HG02943 (cell line): ENCODE data around the gene ST3GAL4.

Source experiments
- ATAC-seq: cut with Tn5 transposase; IDR thresholded peaks from one replicate; pipeline ENCODE4 v1.9.1; 2021; ENCODE audit warnings: mild to moderate bottlenecking, low read depth, moderate library complexity; ENCODE audit not compliant: unreplicated experiment

The ST3GAL4 gene

DNA sequence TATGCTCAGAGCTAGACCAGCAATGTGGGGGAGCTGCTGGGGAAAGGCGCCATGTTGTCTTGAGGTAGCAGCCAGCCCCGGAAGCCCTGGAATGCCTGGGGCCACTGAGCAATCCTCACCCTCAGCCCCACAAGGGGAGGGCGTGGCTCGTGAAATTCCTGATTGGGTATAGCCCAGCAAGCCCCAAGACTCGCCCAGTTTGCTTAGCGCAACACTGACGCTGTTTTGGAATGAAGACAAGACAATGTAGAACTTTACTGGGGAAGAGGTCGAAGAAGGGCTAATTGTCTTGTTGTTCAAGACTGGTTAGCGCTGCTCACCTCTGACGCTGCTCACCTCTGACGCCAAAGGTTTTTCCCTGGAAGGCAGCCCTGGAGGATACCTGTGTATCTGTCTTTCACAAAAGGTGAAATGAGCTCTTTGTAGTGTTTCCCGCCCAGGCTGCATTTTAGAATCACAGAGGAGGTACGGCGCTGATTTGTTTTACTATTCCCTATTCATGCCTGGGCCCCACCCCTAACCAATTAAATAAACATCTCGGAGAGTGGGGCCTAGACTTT is 47.6 kb downstream of the ST3GAL4 start:
- no peak for ATAC-seq

- ATAC-seq: no peak
Observed at GRCh38 chr11:126403658-126404057, 48.2 kb downstream of the ST3GAL4 start.

DNA sequence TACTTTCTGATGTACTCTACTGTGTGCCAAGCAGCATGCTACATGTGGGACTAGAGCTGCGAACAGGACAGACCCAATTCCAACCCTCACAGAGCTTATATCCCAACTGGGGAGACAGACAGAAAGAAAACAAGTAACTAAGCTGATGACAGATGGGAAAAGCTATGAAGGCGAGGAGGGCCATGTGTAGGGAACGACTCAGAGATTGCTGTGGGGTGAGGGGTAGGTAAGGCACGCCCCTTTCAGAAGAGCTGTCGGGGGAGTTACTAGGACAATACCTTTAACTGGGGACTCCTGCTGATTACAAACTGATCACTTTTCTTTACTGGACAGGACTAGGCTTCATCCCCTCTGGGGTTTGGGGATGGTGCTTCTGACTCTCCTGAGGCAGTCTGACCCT is 48.9 kb downstream of the ST3GAL4 start:
- ATAC-seq: no peak

DNA sequence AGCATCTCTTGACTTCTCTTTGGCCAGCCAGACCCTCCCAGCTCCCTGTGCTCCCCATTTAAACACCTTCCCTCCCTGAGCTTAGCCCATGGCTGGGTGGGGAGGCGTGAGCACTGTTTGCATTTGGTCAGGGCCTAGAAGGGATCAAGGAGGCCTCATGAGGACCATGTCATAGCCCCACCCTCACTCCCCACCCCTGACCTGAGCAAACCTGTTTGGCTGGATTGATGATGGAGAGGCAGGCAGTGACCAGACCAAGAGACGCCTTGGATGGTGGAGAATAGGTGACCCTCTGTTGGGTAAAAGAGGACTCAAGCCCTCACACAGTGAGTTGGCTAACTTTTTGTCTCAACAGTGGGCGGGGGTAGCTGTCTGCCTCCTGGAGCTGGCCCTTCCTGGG is 49.9 kb downstream of the ST3GAL4 start:
- no peak for ATAC-seq

GRCh38 chr11:126405906-126406305 is 50.4 kb downstream of the ST3GAL4 start:
- no peak for ATAC-seq

DNA sequence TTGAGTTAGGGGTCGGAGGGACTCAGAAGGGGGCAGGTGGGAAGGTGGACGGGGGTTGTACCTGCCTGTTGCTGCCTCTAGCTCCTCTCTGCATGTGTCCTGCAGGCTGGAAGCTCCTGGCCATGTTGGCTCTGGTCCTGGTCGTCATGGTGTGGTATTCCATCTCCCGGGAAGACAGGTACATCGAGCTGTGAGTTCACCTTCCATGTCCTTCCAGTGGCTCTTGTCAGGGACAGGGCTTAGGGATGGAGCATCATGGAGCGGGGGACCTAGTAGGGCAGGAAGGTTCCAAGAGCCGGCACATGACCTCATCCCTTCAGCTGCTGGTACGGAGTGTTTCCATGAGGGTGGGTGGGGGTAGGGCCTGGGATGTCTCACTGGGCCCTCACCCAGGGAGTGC is 50.9 kb downstream of the ST3GAL4 start:
- no peak for ATAC-seq

GRCh38 chr11:126407101-126407521 is 51.6 kb downstream of the ST3GAL4 start:
- ATAC-seq: no peak

DNA sequence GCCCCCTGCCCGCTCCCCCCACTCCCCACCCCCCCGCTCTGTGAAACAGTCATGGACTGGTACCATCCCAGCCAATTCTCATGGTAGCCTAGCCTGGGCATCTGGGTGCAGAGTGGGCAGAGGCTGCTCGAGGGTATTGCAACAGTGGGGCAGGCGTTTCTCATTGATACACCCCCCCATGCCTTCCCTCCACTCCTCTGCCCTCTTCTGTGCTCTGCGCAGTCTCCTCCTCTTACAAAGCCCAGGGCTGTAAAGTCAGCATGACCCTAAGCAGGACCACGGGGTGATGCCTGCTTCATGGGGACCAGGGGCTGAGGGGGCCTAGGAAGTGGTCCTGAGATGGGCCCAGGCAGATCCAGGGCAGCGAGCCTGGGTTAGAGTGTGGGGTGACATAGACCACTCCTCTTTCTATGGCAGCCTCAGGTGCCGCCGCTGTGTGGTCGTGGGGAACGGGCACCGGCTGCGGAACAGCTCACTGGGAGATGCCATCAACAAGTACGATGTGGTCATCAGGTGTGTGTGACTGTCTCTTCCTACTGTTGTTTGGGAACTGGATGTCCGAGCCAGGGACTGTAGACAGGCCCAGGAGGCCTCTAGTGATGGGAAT is 52.3 kb downstream of the ST3GAL4 start:
- no peak for ATAC-seq

GRCh38 chr11:126408496-126408895 is 53.0 kb downstream of the ST3GAL4 start:
- no peak for ATAC-seq

DNA sequence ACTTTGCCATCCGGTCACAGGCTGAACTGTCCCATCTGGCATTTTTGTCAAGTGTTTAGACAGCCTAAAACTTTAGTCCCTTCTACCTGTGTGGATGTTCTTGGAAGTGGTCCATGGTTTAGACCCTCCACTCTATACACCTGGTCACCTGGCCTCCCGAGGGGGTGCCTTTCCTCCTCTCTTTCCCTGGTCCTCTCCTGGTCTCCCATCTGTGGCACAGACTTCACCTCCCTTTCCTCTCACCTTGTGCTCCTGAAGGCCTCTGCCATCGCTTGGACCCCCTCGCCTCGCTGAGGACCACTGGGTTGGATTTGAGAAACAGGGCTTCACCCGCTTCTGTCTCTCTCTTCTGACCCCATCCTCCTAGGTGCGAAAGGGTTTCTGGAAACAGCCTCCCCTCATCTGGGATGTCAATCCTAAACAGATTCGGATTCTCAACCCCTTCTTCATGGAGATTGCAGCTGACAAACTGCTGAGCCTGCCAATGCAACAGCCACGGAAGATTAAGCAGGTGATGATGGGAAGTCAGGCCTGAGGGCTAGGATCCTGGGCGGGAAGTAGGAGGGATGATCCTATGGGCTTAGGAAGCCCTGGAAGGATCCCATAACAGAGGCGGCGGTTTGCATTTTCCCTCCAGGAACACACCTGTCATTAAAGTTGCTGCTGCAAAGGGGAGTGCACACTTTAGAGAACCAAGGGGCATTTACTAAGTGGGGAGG is 53.6 kb downstream of the ST3GAL4 start:
- no peak for ATAC-seq

GRCh38 chr11:126409620-126409985 is 54.1 kb downstream of the ST3GAL4 start:
- ATAC-seq: no peak

DNA sequence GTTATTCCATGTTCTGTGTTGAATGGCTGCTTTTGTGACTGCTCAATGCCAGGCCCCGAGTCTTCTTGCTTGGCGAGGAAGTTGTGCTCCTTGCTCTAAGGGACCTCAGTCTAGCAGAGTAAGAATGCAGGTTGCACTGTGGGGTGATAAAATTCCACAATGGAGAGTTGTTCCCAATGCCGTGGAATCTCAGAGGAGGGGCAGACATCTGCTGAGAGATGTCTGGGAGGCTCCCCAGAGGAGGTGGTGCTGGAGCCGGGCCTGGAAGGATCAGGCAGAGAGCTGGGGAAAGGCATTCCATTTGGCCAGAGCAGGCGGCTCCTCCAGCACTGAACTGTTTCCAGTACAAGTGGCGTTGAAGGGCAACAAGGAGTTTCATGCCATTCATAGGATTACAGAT is 55.2 kb downstream of the ST3GAL4 start:
- ATAC-seq: no peak

DNA sequence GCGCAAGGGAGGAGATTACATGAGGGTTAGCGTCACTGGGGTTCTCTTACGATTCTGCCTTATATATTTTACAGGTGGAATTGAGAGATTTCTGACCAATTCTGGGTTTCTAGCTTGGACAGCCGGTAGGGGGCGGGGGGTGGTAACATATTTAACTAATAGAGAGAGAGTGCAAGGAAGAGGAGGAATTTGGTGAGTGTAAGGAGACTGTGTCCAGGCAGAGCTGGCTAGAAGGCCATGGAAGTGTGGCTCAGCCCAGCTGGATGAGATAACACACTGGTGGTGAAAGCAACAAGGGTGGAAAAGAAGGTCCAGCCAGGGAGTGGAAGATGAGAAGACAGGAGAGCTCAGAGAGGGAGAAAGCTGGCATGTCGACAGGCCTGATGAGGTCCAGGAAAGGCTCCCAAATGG is 56.5 kb downstream of the ST3GAL4 start:
- ATAC-seq: no peak

DNA sequence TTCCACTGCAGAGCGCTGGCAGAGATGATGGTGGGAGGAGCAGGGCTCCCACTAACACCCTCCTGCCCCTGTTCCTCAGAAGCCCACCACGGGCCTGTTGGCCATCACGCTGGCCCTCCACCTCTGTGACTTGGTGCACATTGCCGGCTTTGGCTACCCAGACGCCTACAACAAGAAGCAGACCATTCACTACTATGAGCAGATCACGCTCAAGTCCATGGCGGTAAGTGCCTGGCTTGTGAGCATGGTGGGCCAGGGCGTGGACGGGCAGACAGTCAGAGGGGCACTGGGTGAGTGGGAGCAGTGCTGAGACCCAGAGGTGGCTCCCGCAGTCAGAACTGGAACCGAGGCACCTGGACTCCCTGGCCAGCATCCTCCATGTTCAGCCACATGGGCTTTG is 57.9 kb downstream of the ST3GAL4 start:
- no peak for ATAC-seq

DNA sequence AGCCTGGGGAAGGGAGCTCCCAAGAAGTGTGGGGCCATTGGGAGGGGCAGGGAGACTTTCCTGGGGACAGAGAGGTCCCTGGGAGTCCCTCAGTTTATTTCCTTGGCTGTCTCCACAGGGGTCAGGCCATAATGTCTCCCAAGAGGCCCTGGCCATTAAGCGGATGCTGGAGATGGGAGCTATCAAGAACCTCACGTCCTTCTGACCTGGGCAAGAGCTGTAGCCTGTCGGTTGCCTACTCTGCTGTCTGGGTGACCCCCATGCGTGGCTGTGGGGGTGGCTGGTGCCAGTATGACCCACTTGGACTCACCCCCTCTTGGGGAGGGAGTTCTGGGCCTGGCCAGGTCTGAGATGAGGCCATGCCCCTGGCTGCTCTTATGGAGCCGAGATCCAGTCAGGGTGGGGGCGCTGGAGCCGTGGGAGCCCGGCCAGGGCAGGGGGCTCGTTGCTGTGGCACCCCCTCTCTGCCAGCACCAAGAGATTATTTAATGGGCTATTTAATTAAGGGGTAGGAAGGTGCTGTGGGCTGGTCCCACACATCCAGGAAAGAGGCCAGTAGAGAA is 58.4 kb downstream of the ST3GAL4 start:
- ATAC-seq: no peak

DNA sequence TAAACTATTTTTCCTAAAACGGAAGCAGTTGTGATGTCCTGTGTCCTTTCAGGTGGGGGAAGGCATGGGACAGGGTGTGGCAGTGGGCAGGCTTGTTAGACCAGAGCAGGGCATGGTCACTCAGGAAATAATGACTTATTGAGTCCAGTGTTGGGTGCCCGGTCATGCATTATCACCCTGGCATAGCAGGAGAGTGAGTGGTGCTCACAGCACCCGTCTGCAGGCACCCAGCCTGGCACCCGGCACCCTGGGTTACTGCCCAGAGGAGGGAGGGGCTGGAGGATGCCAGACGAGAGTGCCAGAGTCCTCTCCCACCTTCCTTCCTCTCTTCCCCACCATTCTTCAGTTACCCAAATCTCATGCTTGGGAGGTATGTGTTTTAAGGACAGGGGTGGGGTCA is 59.1 kb downstream of the ST3GAL4 start:
- no peak for ATAC-seq

DNA sequence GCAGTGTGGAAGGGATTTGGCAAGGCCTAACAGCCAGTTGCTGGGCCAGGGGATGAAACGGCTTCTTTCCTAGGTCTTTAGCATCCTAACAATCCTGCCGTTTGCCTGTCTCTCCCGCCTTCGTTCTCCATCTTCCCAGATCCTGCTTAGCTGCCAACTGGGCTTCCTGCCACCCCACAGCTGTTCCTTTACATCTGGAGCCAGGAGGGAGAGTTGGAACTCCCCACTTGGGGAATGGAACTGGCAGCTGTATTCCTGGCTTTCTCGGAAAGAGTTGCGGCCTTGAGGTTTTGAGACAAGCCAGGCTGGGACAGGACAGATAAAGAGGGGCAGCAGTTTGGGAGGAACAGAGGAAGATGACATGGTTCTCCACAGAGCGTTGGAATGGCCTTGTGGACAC is 59.6 kb downstream of the ST3GAL4 start:
- ATAC-seq: no peak

DNA sequence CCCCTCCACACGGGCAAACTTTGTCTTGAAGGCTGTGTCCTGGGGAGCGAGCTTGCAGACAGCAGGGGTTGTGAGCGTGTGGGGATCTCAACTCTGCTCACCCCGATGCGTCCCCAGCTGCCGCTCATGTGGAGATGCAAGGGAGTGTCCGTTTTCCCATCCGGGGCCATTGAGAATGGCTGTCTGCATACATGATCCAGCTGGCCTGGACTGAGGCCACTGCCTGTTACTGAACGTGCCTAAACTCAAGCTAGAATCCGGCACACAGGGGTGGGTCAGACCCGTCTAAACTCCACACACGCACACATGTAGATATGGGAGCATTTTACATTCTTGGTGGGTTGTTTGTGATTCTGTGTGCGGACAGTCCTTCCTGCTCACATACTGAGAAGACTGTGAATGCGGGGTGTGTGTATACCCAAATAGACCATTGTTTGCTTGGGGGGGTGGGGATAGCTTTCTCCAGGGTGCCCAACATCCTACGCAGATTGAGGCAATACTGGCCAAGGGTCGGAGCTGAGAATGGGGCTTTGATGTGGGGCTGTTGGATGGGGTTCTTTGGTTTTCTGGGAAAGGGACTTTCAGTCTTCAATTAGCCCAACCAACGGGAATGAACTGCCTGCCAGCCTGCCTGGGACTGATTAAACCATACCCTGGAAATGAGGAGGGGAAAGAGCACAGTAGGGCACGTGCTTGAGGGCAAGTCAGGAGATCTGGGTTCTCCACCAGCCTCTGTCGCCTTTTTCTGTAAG is 60.4 kb downstream of the ST3GAL4 start:
- no peak for ATAC-seq

DNA sequence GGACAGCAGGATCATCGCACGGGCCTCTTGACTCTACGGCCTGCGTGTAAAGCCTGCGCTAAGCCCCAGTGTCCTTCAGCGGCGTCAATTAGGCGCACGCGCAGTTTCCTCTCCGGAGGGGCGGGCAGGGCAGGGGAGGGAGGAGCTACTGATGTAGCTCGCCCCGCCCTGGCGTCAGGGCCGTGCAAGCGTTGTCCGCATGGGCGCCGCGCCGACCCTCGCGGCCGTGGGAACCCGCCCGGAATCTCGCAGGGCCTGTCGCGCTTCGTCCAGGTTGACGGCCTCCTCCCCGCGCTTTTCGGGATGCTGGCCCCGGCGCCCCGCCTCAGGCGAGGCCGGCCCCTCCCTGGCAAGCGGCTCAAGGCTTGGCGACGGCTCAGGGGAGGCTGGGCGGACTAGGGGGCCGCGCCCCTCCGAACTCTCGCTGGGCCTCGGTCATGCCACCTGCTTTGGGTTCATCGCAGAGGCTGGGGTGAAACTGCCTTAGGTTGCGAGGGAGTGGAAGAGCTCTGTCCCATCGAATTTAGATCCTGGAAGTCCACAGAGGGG is 61.1 kb downstream of the ST3GAL4 start:
- peak; percentile 78 for ATAC-seq

GRCh38 chr11:126417091-126417862 is 61.8 kb downstream of the ST3GAL4 start:
- no peak for ATAC-seq
